ENCODE results near the gene HUWE1. TPM values are rescaled to one million over a fixed set of nuclear protein-coding genes. Genes with fewer than 3 reads are reported as not detected.

Gene HUWE1
- polyA plus RNA-seq, 1 experiment, result 76.1 TPM

GRCh38 chrX:53595266-53595810 is 91.2 kb downstream of the HUWE1 start:
- ChIA-PET POLR2A (no interaction called here), CTCF (no interaction called here)
- TF ChIP-seq, protein P1, sequence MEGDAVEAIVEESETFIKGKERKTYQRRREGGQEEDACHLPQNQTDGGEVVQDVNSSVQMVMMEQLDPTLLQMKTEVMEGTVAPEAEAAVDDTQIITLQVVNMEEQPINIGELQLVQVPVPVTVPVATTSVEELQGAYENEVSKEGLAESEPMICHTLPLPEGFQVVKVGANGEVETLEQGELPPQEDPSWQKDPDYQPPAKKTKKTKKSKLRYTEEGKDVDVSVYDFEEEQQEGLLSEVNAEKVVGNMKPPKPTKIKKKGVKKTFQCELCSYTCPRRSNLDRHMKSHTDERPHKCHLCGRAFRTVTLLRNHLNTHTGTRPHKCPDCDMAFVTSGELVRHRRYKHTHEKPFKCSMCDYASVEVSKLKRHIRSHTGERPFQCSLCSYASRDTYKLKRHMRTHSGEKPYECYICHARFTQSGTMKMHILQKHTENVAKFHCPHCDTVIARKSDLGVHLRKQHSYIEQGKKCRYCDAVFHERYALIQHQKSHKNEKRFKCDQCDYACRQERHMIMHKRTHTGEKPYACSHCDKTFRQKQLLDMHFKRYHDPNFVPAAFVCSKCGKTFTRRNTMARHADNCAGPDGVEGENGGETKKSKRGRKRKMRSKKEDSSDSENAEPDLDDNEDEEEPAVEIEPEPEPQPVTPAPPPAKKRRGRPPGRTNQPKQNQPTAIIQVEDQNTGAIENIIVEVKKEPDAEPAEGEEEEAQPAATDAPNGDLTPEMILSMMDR (IDR thresholded peaks at IDR 0.05; ENCODE audit: low read depth, low read length), result no peak
- no peak overlapping the region for H3K4me3 ChIP-seq (ENCODE audit: low read depth, low read length)
- peak overlapping the region; percentile 31 for H3K27ac ChIP-seq (ENCODE audit: low read depth, low read length)
- H3K9me3 ChIP-seq (ENCODE audit: control insufficient read depth, insufficient read depth, low read length), result no peaks in the 10 kb centered on the region
- DNase-seq (ENCODE audit: low read depth, low spot score), result no peak
- H3K27me3 ChIP-seq (ENCODE audit: control insufficient read depth, insufficient read depth, low read length), result no peaks in the 10 kb centered on the region

GRCh38 chrX:53594354-53594753 is 92.2 kb downstream of the HUWE1 start:
- peak overlapping the region; percentile 21 for H3K27ac ChIP-seq (ENCODE audit: low read depth, low read length)
- H3K27me3 ChIP-seq (ENCODE audit: control insufficient read depth, insufficient read depth, low read length), result no peaks in the 10 kb centered on the region
- CTCF ChIA-PET, result no interaction called here
- H3K4me3 ChIP-seq (ENCODE audit: low read depth, low read length), result no peak overlapping the region
- TF ChIP-seq, protein P1 (IDR thresholded peaks at IDR 0.05; ENCODE audit: low read depth, low read length), result no peak
- no peaks in the 10 kb centered on the region for H3K9me3 ChIP-seq (ENCODE audit: control insufficient read depth, insufficient read depth, low read length)
- peak; percentile 20 for DNase-seq (ENCODE audit: low read depth, low spot score)
- POLR2A ChIA-PET, result no interaction called here

- CTCF ChIA-PET, result no interaction called here
- Histone ChIP-seq H3K4me3 (ENCODE audit: low read depth, low read length) (no peak overlapping the region), H3K27me3 (ENCODE audit: control insufficient read depth, insufficient read depth, low read length) (no peaks in the 10 kb centered on the region), H3K9me3 (ENCODE audit: control insufficient read depth, insufficient read depth, low read length) (no peaks in the 10 kb centered on the region), H3K27ac (ENCODE audit: low read depth, low read length) (no peak overlapping the region)
- POLR2A ChIA-PET, result no interaction called here
- DNase-seq (ENCODE audit: low read depth, low spot score), result no peak
- TF ChIP-seq, protein P1 (IDR thresholded peaks at IDR 0.05; ENCODE audit: low read depth, low read length), result no peak
Observed at GRCh38 chrX:53587795-53588420, 98.6 kb downstream of the HUWE1 start.

DNA sequence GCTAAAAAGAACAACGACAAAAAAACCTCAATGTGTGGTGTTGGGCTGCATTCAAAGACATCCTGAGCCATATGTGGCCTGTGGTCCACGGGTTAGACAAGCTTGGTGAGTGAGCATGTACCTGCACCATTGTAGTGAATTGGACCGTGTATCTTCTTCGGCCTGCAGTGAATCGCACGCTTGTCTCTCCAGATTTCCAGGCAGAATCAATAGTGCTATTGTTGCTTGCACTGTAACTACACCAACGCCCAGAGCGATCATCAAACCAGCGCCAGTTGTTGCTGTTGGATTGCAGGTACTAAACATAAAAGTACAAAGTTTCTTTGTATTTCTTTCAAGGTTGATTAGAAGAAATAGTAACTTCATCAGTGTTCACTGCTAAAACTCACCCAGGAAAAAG is 101.6 kb downstream of the HUWE1 start:
- TF ChIP-seq, protein P1 (IDR thresholded peaks at IDR 0.05; ENCODE audit: low read depth, low read length), result no peak
- CTCF ChIA-PET, result no interaction called here
- no peak overlapping the region for H3K27ac ChIP-seq (ENCODE audit: low read depth, low read length)
- no peak overlapping the region for H3K4me3 ChIP-seq (ENCODE audit: low read depth, low read length)
- POLR2A ChIA-PET, result no interaction called here
- H3K9me3 ChIP-seq (ENCODE audit: control insufficient read depth, insufficient read depth, low read length), result no peaks in the 10 kb centered on the region
- DNase-seq (ENCODE audit: low read depth, low spot score), result no peak
- no peaks in the 10 kb centered on the region for H3K27me3 ChIP-seq (ENCODE audit: control insufficient read depth, insufficient read depth, low read length)

DNA sequence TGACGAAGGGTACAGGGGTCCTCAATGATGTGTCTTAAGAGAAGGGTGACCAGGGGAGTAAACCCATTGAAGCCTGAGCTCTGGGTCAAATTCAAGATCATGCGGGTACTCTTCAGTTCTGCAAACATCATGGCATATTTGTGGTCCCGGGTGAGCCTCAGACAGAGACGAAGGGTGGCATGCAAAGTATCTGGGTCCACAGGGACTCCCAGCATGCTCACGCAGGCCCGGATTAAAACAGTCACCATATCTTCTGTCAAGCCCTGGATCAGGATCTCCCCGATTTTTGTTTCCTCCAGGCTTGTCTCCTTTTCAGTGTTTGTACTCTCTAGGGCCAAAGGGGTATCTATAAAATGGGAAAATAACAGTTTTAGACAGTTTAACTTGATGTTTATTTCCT is 102.9 kb downstream of the HUWE1 start:
- no peak overlapping the region for H3K27ac ChIP-seq (ENCODE audit: low read depth, low read length)
- ChIA-PET POLR2A (no interaction called here), CTCF (no interaction called here)
- no peaks in the 10 kb centered on the region for H3K27me3 ChIP-seq (ENCODE audit: control insufficient read depth, insufficient read depth, low read length)
- no peak for DNase-seq (ENCODE audit: low read depth, low spot score)
- TF ChIP-seq, protein P1 (IDR thresholded peaks at IDR 0.05; ENCODE audit: low read depth, low read length), result no peak
- H3K4me3 ChIP-seq (ENCODE audit: low read depth, low read length), result no peak overlapping the region
- H3K9me3 ChIP-seq (ENCODE audit: control insufficient read depth, insufficient read depth, low read length), result no peaks in the 10 kb centered on the region
